Breast epithelium (tissue), 4 donors: Measurements from ENCODE around the gene AFG3L2. TPM values are rescaled to one million over a fixed set of nuclear protein-coding genes. Genes with fewer than 3 reads are reported as not detected.

ENCODE experiments used
- DNase-seq, 2 donors: peaks; one replicate each; pipeline ENCODE4 v3.0.0-alpha.2; 2019; ENCODE audit warnings: low spot score in 2 of 2
- H3K27ac ChIP-seq, 2 donors: fragments of 200-600 bp; sonication (generic) in 1 of 2; one replicate each; pipeline ENCODE4 v1.5.1; 2016 to 2019; ENCODE audit warnings: mild to moderate bottlenecking in 1 of 2
- H3K27me3 ChIP-seq, 2 donors: fragments of 200-600 bp; sonication (generic) in 1 of 2; one replicate each; pipeline versions ENCODE4 v1.5.1 to v1.6.0; 2017 to 2019; ENCODE audit warnings: control low read depth in 1 of 2, mild to moderate bottlenecking in 1 of 2
- H3K36me3 ChIP-seq: fragments of 200-600 bp; one replicate; pipeline ENCODE4 v1.5.1; 2019
- H3K4me1 ChIP-seq, 2 donors: fragments of 200-600 bp; sonication (generic); one replicate each; pipeline ENCODE4 v1.5.1; 2016 to 2019; ENCODE audit warnings: control low read depth in 1 of 2
- H3K4me3 ChIP-seq, 3 donors: fragments of 200-600 bp; sonication (generic); 1 replicate in 2 of 3; 2 replicates in 1 of 3; pipeline ENCODE4 v1.5.1; 2016 to 2019; ENCODE audit warnings: mild to moderate bottlenecking in 3 of 3, moderate library complexity in 2 of 3
- H3K9me3 ChIP-seq, 2 donors: fragments of 200-600 bp; sonication (generic) in 1 of 2; one replicate each; pipeline ENCODE4 v1.5.1; 2016 to 2019; ENCODE audit warnings: control low read depth in 1 of 2
- POLR2A ChIP-seq: fragments of 450-650 bp; IDR thresholded peaks from one replicate; pipeline ENCODE4 v1.6.1; 2016; ENCODE audit warnings: antibody characterized with exemption, mild to moderate bottlenecking, moderate library complexity
- POLR2AphosphoS5 ChIP-seq, 3 donors: sonication (generic); formaldehyde crosslinking; IDR thresholded peaks; one replicate each; pipeline ENCODE4 v1.6.1; 2017; ENCODE audit warnings: antibody characterized with exemption in 3 of 3
- intact Hi-C: fragments of 100-400 bp; cut with DNase I; formaldehyde crosslinking; loops from one replicate; pipeline ENCODE4 v1.15.1; 2023; ENCODE audit warnings: low total_unique reads
- total RNA-seq, 3 donors: library from RNA; depleted of rRNA; stranded (reverse); fragments of >200 nt; gene quantifications; one replicate each; pipeline ENCODE4 v1.1.0, GENCODE V29; 2016
- TF ChIP-seq, protein P1 (sequence below), 3 donors: fragments of 450-650 bp; IDR thresholded peaks; one replicate each; pipeline ENCODE4 v1.5.1; 2016 to 2017; ENCODE audit warnings: antibody characterized with exemption in 3 of 3, mild to moderate bottlenecking in 3 of 3, moderate library complexity in 3 of 3

The AFG3L2 gene
- total RNA-seq, 3 donors from 2014 or later: 37.0 to 43.5 (median 42.7) TPM

DNA sequence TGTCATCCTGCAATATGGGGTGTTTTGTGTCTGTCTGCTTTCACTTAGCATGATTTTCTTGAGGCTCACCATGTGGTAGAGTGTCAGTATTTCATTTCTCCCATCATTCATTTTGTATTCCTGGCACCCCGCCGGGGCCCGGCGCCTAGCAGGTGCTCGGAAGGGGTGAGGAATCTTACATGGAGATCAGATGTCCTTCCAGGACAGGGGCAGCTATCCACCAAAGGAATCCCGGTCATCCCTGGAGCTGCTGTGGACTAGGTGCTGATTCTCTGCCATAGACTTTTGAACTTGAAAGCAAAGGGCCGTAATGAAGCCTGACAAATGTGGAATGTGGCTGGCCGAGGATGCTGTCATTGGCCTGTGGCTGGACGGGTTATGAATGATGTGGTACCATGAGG lies 33.1 kb upstream of the AFG3L2 start:
- no peaks in the 10 kb centered on the region for H3K27me3 ChIP-seq
- H3K4me1 ChIP-seq: no peaks in the 10 kb centered on the region
- DNase-seq: no peak
- H3K9me3 ChIP-seq: no peaks in the 10 kb centered on the region
- TF ChIP-seq POLR2A (no peak), POLR2AphosphoS5 (IDR thresholded peaks at IDR 0.05) (no peak)
- TF ChIP-seq, protein P1, sequence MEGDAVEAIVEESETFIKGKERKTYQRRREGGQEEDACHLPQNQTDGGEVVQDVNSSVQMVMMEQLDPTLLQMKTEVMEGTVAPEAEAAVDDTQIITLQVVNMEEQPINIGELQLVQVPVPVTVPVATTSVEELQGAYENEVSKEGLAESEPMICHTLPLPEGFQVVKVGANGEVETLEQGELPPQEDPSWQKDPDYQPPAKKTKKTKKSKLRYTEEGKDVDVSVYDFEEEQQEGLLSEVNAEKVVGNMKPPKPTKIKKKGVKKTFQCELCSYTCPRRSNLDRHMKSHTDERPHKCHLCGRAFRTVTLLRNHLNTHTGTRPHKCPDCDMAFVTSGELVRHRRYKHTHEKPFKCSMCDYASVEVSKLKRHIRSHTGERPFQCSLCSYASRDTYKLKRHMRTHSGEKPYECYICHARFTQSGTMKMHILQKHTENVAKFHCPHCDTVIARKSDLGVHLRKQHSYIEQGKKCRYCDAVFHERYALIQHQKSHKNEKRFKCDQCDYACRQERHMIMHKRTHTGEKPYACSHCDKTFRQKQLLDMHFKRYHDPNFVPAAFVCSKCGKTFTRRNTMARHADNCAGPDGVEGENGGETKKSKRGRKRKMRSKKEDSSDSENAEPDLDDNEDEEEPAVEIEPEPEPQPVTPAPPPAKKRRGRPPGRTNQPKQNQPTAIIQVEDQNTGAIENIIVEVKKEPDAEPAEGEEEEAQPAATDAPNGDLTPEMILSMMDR (IDR thresholded peaks at IDR 0.05): no peak
- no peaks in the 10 kb centered on the region for H3K36me3 ChIP-seq
- intact Hi-C loops: loop anchor here (10.0 kb wide), 1 partner anchor 105 kb away; no protein-coding TSS in a partner anchor
- H3K4me3 ChIP-seq: no peak overlapping the region
- peak overlapping the region in 1 of 2 donors; percentile 3 for H3K27ac ChIP-seq

DNA sequence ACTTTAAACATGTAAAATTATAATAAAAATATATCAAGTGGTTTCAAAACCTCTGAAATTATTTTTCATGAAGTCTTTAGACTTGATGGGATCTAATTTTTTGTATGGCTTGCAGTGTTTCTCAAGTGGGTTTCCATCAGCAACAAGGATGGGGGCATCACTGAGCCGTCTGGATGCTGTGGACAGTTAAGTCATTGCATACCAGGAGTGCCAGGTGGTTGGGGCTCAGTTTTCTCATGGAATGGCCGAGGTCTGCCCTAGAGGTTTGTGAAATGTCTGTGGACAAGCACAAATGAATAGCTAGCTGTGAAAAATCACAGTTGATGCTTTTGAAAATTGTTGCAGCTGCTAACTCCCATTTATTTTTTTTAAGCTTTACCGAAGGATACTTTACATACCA lies 32.4 kb upstream of the AFG3L2 start:
- no peaks in the 10 kb centered on the region for H3K4me1 ChIP-seq
- no peak for DNase-seq
- H3K4me3 ChIP-seq: no peak overlapping the region
- no peak overlapping the region for H3K27ac ChIP-seq
- H3K27me3 ChIP-seq: no peaks in the 10 kb centered on the region
- H3K9me3 ChIP-seq: no peaks in the 10 kb centered on the region
- TF ChIP-seq POLR2A (no peak), POLR2AphosphoS5 (IDR thresholded peaks at IDR 0.05) (no peak)
- TF ChIP-seq, protein P1 (IDR thresholded peaks at IDR 0.05): no peak
- H3K36me3 ChIP-seq: no peaks in the 10 kb centered on the region
- intact Hi-C loops: no loop called here

DNA sequence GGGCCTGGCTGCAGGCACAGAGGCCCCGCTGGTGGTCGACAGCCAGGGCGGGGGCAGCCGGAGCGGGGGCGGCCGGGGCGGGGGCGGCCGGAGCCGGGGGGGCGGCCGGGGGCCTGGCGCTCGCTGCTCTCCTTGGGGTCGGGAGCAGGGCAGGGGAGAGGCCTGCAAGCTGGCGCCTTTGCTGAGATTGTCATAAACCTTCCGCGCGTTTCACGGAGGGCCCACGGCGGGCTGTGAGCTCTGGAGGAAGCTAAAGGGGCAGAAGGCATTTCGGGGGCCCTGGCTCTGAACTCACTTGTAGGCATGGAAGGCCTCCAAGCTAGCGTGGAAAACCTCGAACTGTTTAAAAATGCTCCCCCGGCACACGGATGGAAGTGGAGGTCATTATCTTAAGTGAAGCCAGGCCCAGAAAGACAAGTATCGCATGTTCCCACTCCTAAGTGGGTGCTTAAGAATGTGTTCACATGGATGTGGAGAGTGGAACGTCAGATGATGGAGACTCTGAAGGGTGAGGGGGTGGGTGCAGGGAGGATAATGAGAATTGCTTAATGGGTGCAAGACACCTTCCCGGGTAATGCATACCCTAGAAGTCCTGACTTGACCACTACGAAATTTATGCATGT lies 31.3 kb upstream of the AFG3L2 start:
- intact Hi-C loops: no loop called here
- Histone ChIP-seq H3K36me3 (no peaks in the 10 kb centered on the region), H3K4me3 (peak overlapping the region; percentile 50 to 94 (median 57)), H3K4me1 (no peaks in the 10 kb centered on the region), H3K27me3 (no peaks in the 10 kb centered on the region), H3K27ac (peak overlapping the region; percentile 70 to 91), H3K9me3 (no peaks in the 10 kb centered on the region)
- TF ChIP-seq POLR2A (no peak), POLR2AphosphoS5 (IDR thresholded peaks at IDR 0.05) (no peak)
- TF ChIP-seq, protein P1 (IDR thresholded peaks at IDR 0.05): no peak
- DNase-seq: no peak

DNA sequence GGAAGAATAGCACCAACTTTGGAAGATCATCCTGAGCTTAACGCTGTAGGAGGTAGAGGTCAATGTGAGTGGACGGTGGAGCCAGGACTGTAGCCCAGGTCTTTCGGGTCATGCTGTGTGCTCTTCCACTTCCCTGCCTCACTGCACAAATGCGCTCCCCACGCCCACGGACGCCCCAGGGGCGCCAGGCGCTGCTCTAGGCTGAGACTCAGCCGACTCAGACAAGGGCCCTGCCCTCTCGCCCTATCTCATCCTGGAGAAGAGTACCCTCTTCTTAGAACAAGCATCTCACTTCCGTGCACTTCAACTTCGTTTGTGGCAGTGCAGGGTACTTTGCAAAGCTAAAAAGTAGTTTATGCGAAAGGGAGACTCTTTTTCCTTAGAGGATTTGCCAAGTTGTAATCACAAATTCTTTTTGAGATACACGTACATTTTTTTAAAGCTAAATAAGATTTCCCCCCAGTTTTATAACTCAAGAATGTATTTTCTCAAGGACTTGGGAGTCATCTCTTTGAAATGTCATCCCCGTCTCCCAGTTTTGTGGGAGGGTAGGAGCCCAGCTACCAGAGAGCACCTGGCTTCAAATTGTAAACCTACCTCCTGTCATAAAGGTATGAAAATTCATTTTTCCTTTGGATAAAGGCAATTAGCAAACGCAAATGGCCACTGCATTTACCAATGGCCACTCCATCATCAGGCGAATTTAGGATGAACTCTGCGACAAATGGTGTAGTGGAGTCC lies 29.5 kb upstream of the AFG3L2 start:
- H3K9me3 ChIP-seq: no peaks in the 10 kb centered on the region
- no peak overlapping the region for H3K27ac ChIP-seq
- TF ChIP-seq POLR2AphosphoS5 (IDR thresholded peaks at IDR 0.05): no peak
- no peak for TF ChIP-seq POLR2A
- TF ChIP-seq, protein P1 (IDR thresholded peaks at IDR 0.05): no peak
- H3K4me1 ChIP-seq: no peaks in the 10 kb centered on the region
- no peaks in the 10 kb centered on the region for H3K27me3 ChIP-seq
- no peak overlapping the region for H3K4me3 ChIP-seq
- DNase-seq: no peak
- intact Hi-C loops: no loop called here
- H3K36me3 ChIP-seq: no peaks in the 10 kb centered on the region

DNA sequence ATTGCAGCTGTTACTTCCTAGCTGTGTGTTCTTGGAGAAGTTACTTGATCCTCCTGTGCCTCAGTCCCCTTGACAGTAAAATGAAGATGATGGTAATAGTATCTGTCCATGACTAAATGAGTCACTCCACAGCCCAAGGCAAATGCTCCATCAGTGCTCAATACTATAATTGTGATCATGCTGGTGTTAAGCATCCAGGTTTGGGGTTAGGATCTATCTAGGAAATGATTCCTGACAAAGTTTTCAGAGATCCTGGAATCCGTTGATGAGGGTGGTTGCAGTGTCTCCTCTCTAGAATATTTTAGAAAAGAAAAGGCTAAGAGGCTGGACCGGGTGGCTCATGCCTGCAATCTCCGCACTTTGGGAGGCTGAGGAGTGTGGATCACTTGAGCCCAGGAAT lies 28.0 kb upstream of the AFG3L2 start:
- Histone ChIP-seq H3K27ac (no peak overlapping the region), H3K4me1 (no peaks in the 10 kb centered on the region), H3K4me3 (no peak overlapping the region), H3K27me3 (no peaks in the 10 kb centered on the region), H3K9me3 (no peaks in the 10 kb centered on the region), H3K36me3 (no peaks in the 10 kb centered on the region)
- DNase-seq: no peak
- TF ChIP-seq POLR2A (no peak), POLR2AphosphoS5 (IDR thresholded peaks at IDR 0.05) (no peak)
- intact Hi-C loops: no loop called here
